HEK293T (cell line): ENCODE results near the gene VWA5B2.

Source experiments
- CTCF ChIA-PET: fragments of 350-600 bp; formaldehyde crosslinking; extraction: SDS; loops from one replicate; lab custom pipeline; 2021; ENCODE audit warnings: antibody characterized with exemption, inconsistent platforms; lab: Yijun Ruan, JAX
- POLR2A ChIA-PET: fragments of 350-600 bp; formaldehyde crosslinking; extraction: SDS; loops from one replicate; lab custom pipeline; 2020; ENCODE audit warnings: antibody characterized with exemption, inconsistent platforms; lab: Yijun Ruan, JAX
- DNase-seq: peaks from one replicate; pipeline ENCODE4 v3.0.0; 2012; ENCODE audit warnings: mixed read lengths; ENCODE audit errors: extremely low spot score
- FOXA1 ChIP-seq: fragments of 450-650 bp; IDR thresholded peaks from 2 replicates; pipeline ENCODE4 v1.6.1; 2016; ENCODE audit warnings: mild to moderate bottlenecking
- FOXK2 ChIP-seq: fragments of 450-650 bp; IDR thresholded peaks from 2 replicates; pipeline ENCODE4 v1.6.1; 2016; ENCODE audit warnings: mild to moderate bottlenecking
- HDGF ChIP-seq: fragments of 450-650 bp; IDR thresholded peaks from 2 replicates; pipeline ENCODE4 v1.6.1; 2017; ENCODE audit warnings: antibody characterized with exemption, borderline replicate concordance
- LEF1 ChIP-seq: fragments of 450-650 bp; IDR thresholded peaks from 2 replicates; pipeline ENCODE4 v1.6.1; 2017; ENCODE audit warnings: mild to moderate bottlenecking, borderline replicate concordance
- ZNF384 ChIP-seq: fragments of 450-650 bp; IDR thresholded peaks from 2 replicates; pipeline ENCODE4 v1.6.1; 2016

VWA5B2 gene

GRCh38 chr3:184291044-184291737 lies 61.8 kb downstream of the VWA5B2 start:
- ChIA-PET POLR2A (no interaction called here), CTCF (no interaction called here)
- no peak for DNase-seq
- TF ChIP-seq ZNF384 (no peak), FOXK2 (no peak), FOXA1 (no peak), LEF1 (no peak), HDGF (no peak)
